GM19043 (cell line): Measurements from ENCODE around the gene ANOS1.
"Not testable (repeated sequence)": the region's sequence is repeated elsewhere in the genome, so short reads cannot be mapped to it uniquely, and the experiment has no call there.

Source experiments
- ATAC-seq: cut with Tn5 transposase; IDR thresholded peaks from one replicate; pipeline ENCODE4 v1.9.1; 2021; ENCODE audit warnings: low read depth; ENCODE audit not compliant: unreplicated experiment

The ANOS1 gene

DNA sequence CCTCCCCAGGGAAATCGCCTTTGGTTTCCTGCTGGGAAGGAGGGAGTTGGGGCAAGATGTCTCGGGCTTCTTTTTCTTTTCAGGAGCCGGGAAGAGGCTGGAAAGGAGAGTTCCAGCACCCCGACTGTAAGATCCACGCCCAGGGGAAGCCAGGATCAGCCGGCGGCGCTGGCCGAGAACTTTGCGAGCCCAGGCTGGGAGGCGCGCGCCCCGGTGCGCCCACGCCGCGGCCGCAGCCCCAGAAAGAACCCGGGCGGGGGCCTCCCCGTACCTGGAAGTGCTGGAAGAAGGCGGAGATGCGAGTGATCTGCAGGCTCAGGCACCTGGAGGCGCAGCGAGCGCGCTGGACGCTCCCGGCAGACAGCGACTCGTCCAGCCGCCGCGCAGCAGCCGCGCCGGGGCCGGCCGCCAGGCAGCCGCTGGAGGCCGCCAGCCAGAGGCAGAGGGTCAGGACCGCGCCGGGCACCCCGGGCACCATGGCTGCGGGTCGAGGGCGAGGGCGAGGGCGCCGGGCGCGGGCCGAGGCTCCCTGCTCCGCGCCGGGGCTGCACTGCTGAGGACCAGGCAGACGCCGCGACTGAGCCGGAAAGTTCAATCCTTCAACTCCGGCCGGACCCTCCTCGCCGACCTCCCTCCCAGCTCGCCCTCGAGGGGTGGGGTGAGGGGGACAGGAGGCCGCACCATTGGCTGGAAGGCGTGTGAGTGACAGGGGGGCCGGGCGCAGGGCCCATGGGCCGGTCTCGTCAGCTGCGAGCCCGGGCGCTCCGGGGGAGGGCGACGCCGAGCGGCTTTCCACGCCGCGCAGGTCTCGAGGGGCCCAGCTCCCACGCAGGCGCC lies at the start of gene ANOS1:
TSS of gene ANOS1 (minus strand) at position 579 of the 837 bp plus-strand sequence. CDS start at position 478, 101 bp downstream.
- ATAC-seq: no peak

DNA sequence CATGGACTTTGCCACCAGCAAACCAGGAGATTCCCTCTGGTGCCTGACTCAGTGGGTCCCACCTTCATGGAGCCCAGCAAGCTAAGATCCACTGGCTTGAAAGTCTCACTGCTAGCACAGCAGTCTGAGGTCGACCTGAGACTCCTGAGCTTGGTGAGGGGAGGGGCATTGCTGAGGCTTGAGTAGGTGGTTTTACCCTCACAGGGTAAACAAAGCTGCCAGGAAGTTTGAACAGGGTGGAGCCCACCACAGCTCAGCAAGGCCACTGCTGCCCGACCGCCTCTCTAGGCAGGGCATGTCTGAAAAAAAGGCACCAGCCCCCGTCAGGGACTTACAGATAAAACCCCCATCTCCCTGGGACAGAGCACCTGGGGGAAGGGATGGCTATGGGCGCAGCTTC lies 41.2 kb upstream of the ANOS1 start:
- no peak for ATAC-seq

- ATAC-seq: no peak
These were observed 28.1 kb upstream of the ANOS1 start for GRCh38 chrX:8760021-8760420.

DNA sequence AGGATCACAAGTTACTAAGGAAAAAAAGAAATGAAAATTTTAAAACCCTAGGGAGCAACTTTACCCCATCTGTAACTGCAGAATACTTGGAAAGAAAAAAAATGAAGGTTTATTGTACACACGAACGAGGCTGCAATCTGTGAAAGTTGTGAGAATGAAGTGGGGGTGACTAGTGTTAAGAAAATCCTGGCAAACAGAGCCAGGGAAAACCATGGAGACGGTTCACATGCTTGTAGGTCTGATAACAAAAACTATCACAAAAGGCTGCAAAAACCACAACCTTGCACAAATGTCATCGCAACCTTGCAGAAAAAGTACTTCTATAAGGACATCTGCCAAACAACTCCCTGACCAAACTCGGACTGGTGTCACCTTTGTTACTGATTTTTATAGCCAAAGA lies 26.8 kb upstream of the ANOS1 start:
- ATAC-seq: not testable (repeated sequence)

DNA sequence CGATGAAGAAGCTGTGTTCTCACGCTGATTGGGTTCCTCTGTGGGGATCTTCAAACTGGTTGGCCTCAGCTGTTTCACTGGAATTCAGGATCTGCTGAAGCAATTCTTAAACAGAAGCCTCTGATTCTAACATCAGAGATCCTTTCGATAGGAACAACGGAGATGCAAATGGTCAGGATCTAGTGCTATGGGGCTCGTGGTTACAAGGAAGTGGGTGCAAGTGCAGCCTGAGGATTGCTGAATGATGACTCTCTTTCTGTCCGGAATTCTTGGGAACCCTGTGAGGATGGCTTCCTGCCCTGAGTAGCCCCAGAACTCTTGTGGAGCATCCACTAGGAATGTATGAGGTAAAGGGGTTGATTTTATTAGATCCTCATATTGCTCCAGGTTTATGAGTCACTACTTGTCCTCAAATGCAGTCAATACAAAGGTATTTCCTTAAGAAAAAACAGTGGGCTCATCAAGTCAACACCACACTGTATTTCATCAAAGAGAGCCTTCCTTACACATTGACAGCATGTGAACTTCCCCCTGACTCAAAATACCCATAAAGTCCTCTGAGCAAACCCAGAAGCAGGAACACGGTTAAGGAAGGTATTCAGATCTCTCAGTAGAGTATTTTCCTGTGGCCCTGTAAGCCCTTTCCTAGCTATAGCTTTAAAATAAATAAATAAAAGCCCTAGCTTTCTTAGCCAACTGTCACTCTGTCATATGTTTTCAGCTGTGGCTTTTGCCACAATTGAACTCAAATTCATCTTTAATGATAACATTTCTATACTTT lies 25.9 kb upstream of the ANOS1 start:
- ATAC-seq: not testable (repeated sequence)

- ATAC-seq: no peak
These were observed 23.9 kb upstream of the ANOS1 start for GRCh38 chrX:8755813-8756212.

GRCh38 chrX:8755116-8755515 lies 23.2 kb upstream of the ANOS1 start:
- no peak for ATAC-seq

DNA sequence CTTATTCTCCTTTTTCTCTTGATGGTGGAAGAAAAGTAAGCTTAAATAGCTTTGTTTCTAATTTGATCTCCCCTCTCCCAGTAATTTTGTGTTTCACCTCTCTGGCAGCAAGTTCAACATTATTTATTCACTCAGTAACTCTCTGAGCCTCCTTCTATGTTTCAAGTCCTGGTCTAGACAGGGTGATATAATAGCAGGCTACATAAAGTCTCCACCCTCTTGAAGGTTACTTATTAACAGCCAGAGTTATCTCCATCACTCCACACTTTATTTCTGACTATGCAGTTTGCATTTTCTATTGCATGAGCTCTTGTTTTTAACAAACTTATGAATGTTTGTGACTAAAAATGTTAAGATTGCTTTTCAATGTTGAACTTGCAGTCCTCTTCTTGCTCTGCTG lies 17.8 kb upstream of the ANOS1 start:
- no peak for ATAC-seq

DNA sequence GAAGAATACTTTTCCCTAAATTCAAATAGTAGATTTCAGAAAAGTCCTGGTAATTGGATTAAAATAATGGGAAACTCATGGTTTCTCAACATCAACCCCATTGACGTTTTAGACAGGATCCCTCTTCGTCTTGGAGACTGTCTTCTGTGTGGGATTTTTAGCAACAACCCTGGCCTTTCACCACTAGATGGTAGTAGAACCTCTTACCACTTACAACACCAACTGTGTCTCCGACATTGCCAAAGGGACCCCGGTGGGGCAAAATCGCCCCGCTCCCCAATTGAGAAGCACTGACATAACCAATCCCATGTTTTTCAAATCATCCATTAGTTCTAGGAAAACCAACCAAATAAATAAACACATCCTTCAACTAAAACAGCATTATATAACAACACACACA lies 16.9 kb upstream of the ANOS1 start:
- no peak for ATAC-seq

- no peak for ATAC-seq
These were observed 11.3 kb upstream of the ANOS1 start for GRCh38 chrX:8743126-8743732.

- ATAC-seq: no peak
These were observed 10.0 kb upstream of the ANOS1 start for GRCh38 chrX:8741981-8742380.

GRCh38 chrX:8738588-8739189 lies 6.8 kb upstream of the ANOS1 start:
- ATAC-seq: no peak

DNA sequence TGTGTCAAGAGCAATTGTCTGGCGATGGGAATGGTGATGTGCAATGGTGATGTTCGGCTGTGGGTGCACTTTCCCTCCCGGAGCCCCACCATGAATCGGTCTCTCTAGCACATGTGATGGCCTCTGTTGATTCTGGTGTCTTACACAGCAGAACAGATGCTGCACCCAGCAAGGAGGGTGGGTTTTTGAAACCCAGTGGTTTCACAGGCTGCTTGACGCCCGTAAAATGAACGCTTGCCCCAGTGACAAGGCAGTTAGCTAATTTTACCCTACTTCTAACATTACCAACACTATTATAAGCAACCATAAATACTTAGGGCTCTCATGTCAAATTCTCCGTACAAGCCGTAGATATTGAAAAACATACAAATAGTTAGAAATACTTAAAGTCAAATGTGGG lies 5.9 kb upstream of the ANOS1 start:
- ATAC-seq: no peak

DNA sequence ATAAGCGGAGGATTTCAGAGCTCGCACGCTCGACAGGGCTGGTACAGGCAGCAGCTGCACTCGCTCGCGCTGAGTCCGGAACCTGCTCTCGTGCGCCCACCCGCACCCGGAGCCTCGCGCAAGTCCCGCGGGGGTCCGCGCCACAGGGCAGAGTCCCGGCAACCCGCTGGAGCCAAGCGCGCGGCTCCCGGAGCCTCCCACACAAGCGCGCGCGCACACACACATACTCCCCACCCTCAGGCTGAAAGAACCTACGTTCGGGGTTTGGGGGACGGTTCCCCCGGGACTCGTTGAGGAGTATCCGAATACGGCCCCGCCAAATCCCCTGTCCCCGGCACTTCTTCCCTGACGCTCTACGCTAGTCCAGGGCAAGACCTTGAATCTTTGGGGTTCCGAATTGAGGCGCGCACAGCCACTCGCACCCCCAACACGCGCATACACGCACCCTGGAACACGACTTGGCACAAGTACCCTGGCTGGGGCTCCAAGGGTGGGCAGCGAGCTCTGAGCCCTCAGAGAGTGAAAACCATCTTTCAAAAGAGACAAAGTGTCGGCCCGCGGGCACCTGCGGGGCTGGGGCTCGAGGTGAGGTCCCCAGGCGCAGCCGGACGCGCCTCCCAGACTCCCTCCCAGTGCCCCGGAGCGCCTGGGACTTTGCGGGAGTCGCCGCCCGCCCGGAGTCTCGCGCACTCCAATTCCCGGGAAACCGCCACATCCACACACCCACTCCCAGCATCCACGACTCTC lies 952 bp downstream of the ANOS1 start:
- no peak for ATAC-seq

- ATAC-seq: no peak
These were observed 2.1 kb downstream of the ANOS1 start for GRCh38 chrX:8729811-8730210.

DNA sequence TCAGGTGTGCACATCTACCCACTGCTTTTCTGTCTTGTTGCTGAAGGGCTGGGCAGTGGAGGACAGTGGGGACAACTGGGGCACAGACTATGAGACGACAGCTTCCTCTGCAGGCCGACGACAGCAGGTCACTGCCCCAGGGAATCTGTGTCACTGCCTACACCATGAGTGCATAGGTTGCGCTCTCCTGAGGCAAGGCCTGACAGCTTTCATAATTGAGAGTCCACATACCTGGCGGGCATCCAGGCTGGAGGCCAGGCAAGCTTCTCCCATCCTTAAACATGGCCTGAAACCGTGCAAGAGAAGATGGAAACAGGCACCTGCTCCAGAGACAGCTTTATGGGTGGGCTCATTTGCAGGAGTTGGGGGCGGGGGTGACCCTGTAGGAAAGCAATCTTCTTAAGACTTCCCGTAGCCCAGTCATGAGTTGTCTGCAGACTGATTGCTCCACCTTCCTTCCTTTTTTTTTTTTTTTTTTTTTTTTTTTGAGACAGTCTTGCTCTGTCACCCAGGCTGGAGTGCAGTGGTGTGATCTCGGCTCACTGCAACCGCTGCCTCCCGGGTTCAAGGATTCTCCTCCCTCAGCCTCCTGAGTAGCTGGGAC lies 2.9 kb downstream of the ANOS1 start:
- ATAC-seq: no peak

- ATAC-seq: no peak
These were observed 5.8 kb downstream of the ANOS1 start for GRCh38 chrX:8726031-8726652.

- ATAC-seq: no peak
These were observed 7.6 kb downstream of the ANOS1 start for GRCh38 chrX:8724300-8724699.

GRCh38 chrX:8721536-8721935 lies 10.4 kb downstream of the ANOS1 start:
- ATAC-seq: no peak
